ENCODE results near the gene LRRC53.

LRRC53 gene

DNA sequence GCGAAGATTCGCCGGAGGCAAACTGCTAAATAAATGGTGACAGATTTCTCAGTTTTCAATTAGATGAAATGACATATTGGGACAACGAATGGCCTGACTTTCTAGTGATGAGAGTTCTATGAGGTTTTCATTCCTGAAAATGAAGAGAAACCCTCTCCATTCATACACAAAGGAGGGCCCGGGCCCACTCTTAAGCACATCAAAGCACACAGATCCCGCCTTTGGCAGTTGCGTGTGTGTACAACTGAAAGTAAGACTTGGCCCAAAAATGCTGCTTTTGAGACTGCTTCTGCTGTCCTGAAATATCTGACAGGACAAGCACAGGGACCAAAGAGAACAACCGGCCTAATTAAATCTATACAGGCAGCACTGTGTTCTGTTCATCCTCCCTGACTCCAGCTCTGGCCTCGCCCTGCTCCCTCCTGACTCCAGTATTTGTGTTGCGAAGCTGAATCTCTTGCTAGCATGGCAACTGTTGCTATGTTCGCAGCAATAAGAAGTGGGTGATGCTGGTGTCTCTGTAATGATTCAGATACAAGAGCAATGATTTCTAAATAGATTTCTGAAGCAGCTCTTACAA is 7.4 kb downstream of the LRRC53 start:
- Histone ChIP-seq H3K4me2 (ENCODE audit: low read length) (no peak overlapping the region), H3K4me1 (ENCODE audit: insufficient read depth, low read length, severe bottlenecking) (no peaks in the 10 kb centered on the region), H3K9me3 (ENCODE audit: low read length) (no peaks in the 10 kb centered on the region), H3K79me2 (ENCODE audit: insufficient read depth, low read length) (no peaks in the 10 kb centered on the region), H3K9ac (ENCODE audit: low read length) (no peak overlapping the region), H3K36me3 (ENCODE audit: insufficient read depth, low read length) (no peaks in the 10 kb centered on the region), H4K20me1 (ENCODE audit: insufficient read depth, low read length) (no peaks in the 10 kb centered on the region), H3K9me2 (ENCODE audit: low read depth, low read length) (no peaks in the 10 kb centered on the region), H2AFZ (ENCODE audit: low read length) (no peak overlapping the region), H3K27ac (ENCODE audit: low read depth, low read length, poor library complexity, severe bottlenecking) (no peak overlapping the region), H3F3A (ENCODE audit: insufficient read depth, low read length) (no peaks in the 10 kb centered on the region), H3K4me3 (ENCODE audit: low read depth, low read length, poor library complexity, severe bottlenecking) (no peak overlapping the region), H3K27me3 (ENCODE audit: insufficient read depth, low read length) (no peaks in the 10 kb centered on the region)
- TF ChIP-seq, protein P1, sequence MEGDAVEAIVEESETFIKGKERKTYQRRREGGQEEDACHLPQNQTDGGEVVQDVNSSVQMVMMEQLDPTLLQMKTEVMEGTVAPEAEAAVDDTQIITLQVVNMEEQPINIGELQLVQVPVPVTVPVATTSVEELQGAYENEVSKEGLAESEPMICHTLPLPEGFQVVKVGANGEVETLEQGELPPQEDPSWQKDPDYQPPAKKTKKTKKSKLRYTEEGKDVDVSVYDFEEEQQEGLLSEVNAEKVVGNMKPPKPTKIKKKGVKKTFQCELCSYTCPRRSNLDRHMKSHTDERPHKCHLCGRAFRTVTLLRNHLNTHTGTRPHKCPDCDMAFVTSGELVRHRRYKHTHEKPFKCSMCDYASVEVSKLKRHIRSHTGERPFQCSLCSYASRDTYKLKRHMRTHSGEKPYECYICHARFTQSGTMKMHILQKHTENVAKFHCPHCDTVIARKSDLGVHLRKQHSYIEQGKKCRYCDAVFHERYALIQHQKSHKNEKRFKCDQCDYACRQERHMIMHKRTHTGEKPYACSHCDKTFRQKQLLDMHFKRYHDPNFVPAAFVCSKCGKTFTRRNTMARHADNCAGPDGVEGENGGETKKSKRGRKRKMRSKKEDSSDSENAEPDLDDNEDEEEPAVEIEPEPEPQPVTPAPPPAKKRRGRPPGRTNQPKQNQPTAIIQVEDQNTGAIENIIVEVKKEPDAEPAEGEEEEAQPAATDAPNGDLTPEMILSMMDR (IDR thresholded peaks at IDR 0.05; ENCODE audit: low read length): no peak
- TF ChIP-seq EZH2 (IDR thresholded peaks at IDR 0.05; ENCODE audit: borderline replicate concordance, low read length): no peak

DNA sequence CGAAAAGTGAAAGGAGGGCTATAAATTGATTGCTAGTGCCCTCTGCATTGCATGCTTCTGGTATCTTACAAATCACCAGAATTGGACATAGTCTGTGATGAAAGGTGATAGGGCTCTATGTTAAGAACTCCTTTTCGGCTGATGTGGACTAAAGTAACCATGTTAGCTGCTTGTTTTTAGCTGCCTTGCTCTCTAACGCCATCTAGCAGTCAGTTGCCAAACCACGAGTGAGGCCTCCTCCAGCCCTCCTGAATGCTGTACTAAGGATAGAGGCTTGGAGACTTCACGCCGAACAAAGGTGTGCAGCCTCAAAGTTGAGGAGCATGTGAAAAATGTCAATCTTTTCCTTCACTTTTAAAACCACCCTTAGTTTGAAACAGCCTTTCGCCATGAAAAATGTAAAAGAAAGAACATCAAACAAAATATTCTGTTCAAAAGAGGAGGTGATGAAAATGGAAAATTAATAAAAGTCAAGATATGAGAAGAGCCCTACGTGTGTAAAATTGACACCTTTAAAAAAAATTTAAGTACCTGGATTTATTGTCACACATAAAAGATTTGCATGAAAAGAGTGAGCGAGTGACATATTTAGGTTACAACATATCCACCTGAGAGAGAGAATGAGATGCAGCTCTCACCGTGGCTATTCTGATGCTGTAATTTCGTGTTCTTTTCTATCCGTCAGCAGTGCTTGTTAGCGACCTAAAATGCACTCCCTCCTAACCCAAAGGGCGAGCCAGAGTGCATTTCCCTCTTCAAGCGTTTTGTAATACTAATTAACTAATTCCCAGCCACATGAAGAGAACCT is 8.1 kb downstream of the LRRC53 start:
- Histone ChIP-seq H3K9me2 (ENCODE audit: low read depth, low read length) (no peaks in the 10 kb centered on the region), H4K20me1 (ENCODE audit: insufficient read depth, low read length) (no peaks in the 10 kb centered on the region), H2AFZ (ENCODE audit: low read length) (no peak overlapping the region), H3K4me2 (ENCODE audit: low read length) (no peak overlapping the region), H3F3A (ENCODE audit: insufficient read depth, low read length) (no peaks in the 10 kb centered on the region), H3K36me3 (ENCODE audit: insufficient read depth, low read length) (no peaks in the 10 kb centered on the region), H3K27me3 (ENCODE audit: insufficient read depth, low read length) (no peaks in the 10 kb centered on the region), H3K4me3 (ENCODE audit: low read depth, low read length, poor library complexity, severe bottlenecking) (no peak overlapping the region), H3K9ac (ENCODE audit: low read length) (no peak overlapping the region), H3K4me1 (ENCODE audit: insufficient read depth, low read length, severe bottlenecking) (no peaks in the 10 kb centered on the region), H3K79me2 (ENCODE audit: insufficient read depth, low read length) (no peaks in the 10 kb centered on the region), H3K9me3 (ENCODE audit: low read length) (no peaks in the 10 kb centered on the region), H3K27ac (ENCODE audit: low read depth, low read length, poor library complexity, severe bottlenecking) (no peak overlapping the region)
- no peak for TF ChIP-seq EZH2 (IDR thresholded peaks at IDR 0.05; ENCODE audit: borderline replicate concordance, low read length)
- TF ChIP-seq, protein P1 (IDR thresholded peaks at IDR 0.05; ENCODE audit: low read length): peak; percentile 81

GRCh38 chr1:74502858-74503257 is 9.6 kb downstream of the LRRC53 start:
- Histone ChIP-seq H3K27ac (ENCODE audit: low read depth, low read length, poor library complexity, severe bottlenecking) (no peak overlapping the region), H3K9ac (ENCODE audit: low read length) (no peak overlapping the region)
- TF ChIP-seq EZH2 (IDR thresholded peaks at IDR 0.05; ENCODE audit: borderline replicate concordance, low read length): no peak
- TF ChIP-seq, protein P1 (IDR thresholded peaks at IDR 0.05; ENCODE audit: low read length): no peak

More at GRCh38 chr1:74502858-74503257, 9.6 kb downstream of the LRRC53 start:
- H3F3A ChIP-seq (ENCODE audit: insufficient read depth, low read length): no peaks in the 10 kb centered on the region
- no peaks in the 10 kb centered on the region for H4K20me1 ChIP-seq (ENCODE audit: insufficient read depth, low read length)
- H3K79me2 ChIP-seq (ENCODE audit: insufficient read depth, low read length): no peaks in the 10 kb centered on the region
- H2AFZ ChIP-seq (ENCODE audit: low read length): no peak overlapping the region
- H3K9me3 ChIP-seq (ENCODE audit: low read length): no peaks in the 10 kb centered on the region
- H3K4me1 ChIP-seq (ENCODE audit: insufficient read depth, low read length, severe bottlenecking): no peaks in the 10 kb centered on the region
- H3K4me2 ChIP-seq (ENCODE audit: low read length): no peak overlapping the region
- H3K9me2 ChIP-seq (ENCODE audit: low read depth, low read length): no peaks in the 10 kb centered on the region
- no peaks in the 10 kb centered on the region for H3K36me3 ChIP-seq (ENCODE audit: insufficient read depth, low read length)
- H3K27me3 ChIP-seq (ENCODE audit: insufficient read depth, low read length): no peaks in the 10 kb centered on the region
- H3K4me3 ChIP-seq (ENCODE audit: low read depth, low read length, poor library complexity, severe bottlenecking): no peak overlapping the region
